T follicular helper cell (primary cell): Measurements from ENCODE around the gene FXYD2.
"Not testable (repeated sequence)": the region's sequence is repeated elsewhere in the genome, so short reads cannot be mapped to it uniquely, and the experiment has no call there.

Experiments used
- DNase-seq: peaks from one replicate; pipeline ENCODE4 v3.0.0-alpha.2; 2020; ENCODE audit warnings: low read depth

The FXYD2 gene

GRCh38 chr11:117820516-117820915, 4.0 kb downstream of the FXYD2 start:
- no peak for DNase-seq

GRCh38 chr11:117820071-117820470, 4.5 kb downstream of the FXYD2 start:
- no peak for DNase-seq

GRCh38 chr11:117819096-117820040, 5.2 kb downstream of the FXYD2 start:
- no peak for DNase-seq

- DNase-seq = no peak
Observed at GRCh38 chr11:117818041-117818873, 6.3 kb downstream of the FXYD2 start.

GRCh38 chr11:117817368-117818040, 7.0 kb downstream of the FXYD2 start:
- DNase-seq = peak; percentile 70

GRCh38 chr11:117816846-117817367, 7.6 kb downstream of the FXYD2 start:
- DNase-seq = no peak

GRCh38 chr11:117816151-117816741, 8.3 kb downstream of the FXYD2 start:
- DNase-seq = no peak

GRCh38 chr11:117815262-117815803, 9.2 kb downstream of the FXYD2 start:
- peak; percentile 48 for DNase-seq

- peak; percentile 70 for DNase-seq
Observed at GRCh38 chr11:117814766-117815261, 9.7 kb downstream of the FXYD2 start.

- DNase-seq = no peak
Observed at GRCh38 chr11:117814204-117814765, 10.3 kb downstream of the FXYD2 start.

- not testable (repeated sequence) for DNase-seq
Observed at GRCh38 chr11:117810056-117810451, 14.5 kb downstream of the FXYD2 start.

GRCh38 chr11:117809236-117810055, 15.1 kb downstream of the FXYD2 start:
- DNase-seq = no peak

GRCh38 chr11:117808784-117809183, 15.8 kb downstream of the FXYD2 start:
- DNase-seq = no peak

- peak; percentile 66 for DNase-seq
Observed at GRCh38 chr11:117807482-117808327, 16.8 kb downstream of the FXYD2 start.

- no peak for DNase-seq
Observed at GRCh38 chr11:117806846-117807245, 17.7 kb downstream of the FXYD2 start.

GRCh38 chr11:117805045-117805444, 19.5 kb downstream of the FXYD2 start:
- DNase-seq = no peak

GRCh38 chr11:117803896-117804295, 20.6 kb downstream of the FXYD2 start:
- no peak for DNase-seq

- no peak for DNase-seq
Observed at GRCh38 chr11:117799634-117800033, 24.9 kb downstream of the FXYD2 start.
